NCI-H1092 treated with DMSO at 0.1 percent for 48 hours (cell line): Measurements from ENCODE around the gene TLE1.
A peak's percentile ranks its signal among the peaks of the same experiment; 100 is the strongest.

ENCODE experiments used
- DNase-seq: peaks from one replicate; lab custom pipeline; 2025; lab: John Stamatoyannopoulos, UW

Gene TLE1

GRCh38 chr9:81686614-81687520 is 2.5 kb downstream of the TLE1 start:
- peak; percentile 79 for DNase-seq

- no peak for DNase-seq
Measured at GRCh38 chr9:81685763-81686613, 3.4 kb downstream of the TLE1 start.

- DNase-seq, result no peak
Measured at GRCh38 chr9:81684635-81685034, 4.7 kb downstream of the TLE1 start.

GRCh38 chr9:81683704-81684103 is 5.6 kb downstream of the TLE1 start:
- no peak for DNase-seq

- DNase-seq, result peak; percentile 18
Measured at GRCh38 chr9:81683238-81683637, 6.1 kb downstream of the TLE1 start.

- DNase-seq, result no peak
Measured at GRCh38 chr9:81682797-81683196, 6.5 kb downstream of the TLE1 start.

GRCh38 chr9:81682177-81682576 is 7.2 kb downstream of the TLE1 start:
- DNase-seq, result no peak

DNA sequence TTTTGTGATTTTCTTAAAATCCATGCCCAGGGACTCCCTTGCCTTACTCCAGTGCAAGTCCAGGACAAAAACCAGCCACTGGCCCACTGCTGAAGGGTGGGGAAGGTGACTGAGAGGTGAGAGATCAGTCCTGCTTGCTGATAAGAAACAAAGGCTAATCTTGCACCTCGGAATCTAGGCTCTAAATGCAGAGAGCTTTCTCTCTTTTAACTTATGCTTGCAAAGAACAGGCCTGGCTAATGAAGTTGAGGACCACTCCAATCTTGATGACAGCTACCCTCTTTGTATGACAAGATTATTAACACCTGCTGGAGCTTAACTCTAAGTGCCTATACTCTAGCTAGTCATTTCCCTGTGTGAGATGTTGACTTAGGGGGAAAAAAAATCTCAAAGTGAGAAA is 8.8 kb downstream of the TLE1 start:
- no peak for DNase-seq

DNA sequence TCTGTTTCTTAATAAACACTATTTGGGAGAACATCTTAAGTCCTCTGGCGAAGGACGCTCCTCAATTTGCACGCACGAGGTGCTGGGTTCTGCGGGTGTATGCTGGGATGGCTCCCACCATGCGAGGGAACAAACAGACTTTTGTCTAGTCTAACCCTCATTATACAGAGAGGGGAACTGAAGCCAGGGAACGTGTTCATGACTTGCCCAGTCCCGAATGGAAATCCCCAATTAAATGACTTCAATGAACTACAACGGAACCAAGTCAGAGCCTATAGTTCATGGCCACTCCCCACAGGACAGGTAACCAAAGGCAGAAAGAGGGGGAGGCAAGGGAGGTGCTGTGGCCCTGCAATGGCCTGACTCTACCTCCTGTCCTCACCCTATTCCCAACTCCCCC is 9.3 kb downstream of the TLE1 start:
- DNase-seq, result no peak

GRCh38 chr9:81678088-81678487 is 11.3 kb downstream of the TLE1 start:
- DNase-seq, result no peak

GRCh38 chr9:81676395-81676794 is 13.0 kb downstream of the TLE1 start:
- DNase-seq, result no peak

DNA sequence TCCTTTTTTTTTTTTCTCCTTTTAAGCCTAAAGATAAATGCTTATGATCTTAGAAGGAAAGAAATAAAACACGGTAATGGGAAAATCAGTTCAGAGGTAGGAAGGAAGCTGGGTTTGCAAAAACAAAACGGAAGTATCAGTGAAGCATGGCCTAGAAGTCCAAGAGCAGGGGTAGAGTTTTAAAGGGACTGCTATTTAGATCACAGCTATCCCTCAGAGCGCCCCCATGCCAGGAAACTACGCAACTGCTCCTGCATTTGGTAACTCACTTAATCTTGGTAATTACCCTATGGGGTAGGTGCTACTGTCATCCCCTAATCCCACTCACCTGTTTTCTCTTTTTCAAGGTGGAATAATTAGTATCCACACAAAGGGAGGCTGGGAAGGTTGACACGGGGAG is 16.0 kb downstream of the TLE1 start:
- no peak for DNase-seq

GRCh38 chr9:81671880-81672280 is 17.5 kb downstream of the TLE1 start:
- DNase-seq, result peak; percentile 71

- DNase-seq, result no peak
Measured at GRCh38 chr9:81669866-81670265, 19.5 kb downstream of the TLE1 start.

DNA sequence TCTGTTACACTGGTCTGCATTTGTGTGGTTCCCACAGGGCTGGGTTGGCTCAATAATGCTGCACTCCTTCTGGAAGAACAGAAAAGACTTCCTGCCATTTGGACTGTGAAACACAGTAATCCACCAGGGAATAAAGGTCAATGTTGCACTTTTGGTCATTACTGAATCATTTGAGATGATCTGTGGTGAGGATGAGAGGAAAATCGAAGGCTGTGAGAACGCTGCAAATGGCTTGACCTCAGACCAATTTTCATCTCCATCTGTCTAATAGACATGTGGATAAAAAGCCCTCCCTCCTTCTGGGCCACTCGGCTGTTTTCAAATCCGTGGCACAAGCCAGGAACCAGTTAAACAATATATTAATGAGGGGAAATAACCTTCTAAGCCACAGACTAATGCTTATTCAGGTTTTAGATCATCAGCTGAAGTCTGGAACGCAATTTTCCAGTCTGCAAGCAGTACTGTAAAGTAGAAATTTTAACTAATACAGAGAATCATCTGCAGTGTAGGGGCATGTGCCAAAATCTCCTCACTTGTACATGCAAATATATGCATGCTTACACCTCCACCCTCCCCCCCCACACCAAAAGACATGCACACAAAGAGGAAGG is 20.2 kb downstream of the TLE1 start:
- peak; percentile 32 for DNase-seq

DNA sequence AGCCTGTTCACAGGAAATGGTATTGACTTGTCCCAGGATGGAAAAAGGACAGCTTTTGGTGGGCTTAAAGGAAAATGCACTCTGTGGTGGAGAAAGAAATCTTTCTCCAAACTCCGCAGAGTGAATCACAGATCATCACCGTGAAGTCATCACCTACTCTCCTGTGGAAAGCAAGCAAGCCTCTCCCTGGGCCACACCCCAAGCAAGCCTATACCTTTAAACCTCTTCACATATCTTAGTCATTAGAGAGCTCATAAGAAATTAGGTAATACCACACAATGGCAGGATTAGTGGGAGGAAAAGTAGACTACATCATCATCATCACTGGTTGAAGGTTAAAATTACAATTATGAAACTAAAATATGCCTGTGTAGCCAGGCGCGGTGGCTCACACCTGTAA is 23.2 kb downstream of the TLE1 start:
- no peak for DNase-seq

GRCh38 chr9:81665322-81665871 is 23.9 kb downstream of the TLE1 start:
- DNase-seq, result peak; percentile 78

DNA sequence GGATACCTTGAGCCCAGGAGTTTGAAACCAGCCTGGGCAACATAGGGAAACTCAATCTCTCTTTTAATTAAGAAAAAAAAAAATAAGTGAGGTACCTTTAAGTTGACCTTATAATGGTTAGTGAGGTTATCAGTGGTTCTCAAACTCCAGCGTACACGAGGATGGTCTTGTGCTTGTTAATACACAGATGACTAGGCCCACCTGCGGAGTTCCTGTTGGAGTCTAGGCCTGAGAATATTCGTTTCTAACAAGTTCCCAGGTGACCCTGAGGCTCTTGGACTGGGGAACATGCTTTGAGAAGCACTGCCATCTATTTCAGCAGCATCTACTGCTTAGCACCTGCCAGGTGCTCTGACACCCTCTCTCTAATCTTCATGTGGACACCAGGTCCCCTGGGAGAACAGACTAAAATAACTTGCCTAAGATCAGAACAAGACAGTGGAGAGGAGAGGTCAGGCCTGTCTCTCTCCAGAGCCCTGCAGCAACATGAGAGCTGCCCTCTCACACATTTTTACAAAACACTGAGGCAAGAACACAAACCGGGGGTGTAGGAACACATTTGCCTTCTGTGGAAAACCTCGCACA is 24.6 kb downstream of the TLE1 start:
- DNase-seq, result no peak

GRCh38 chr9:81661339-81661738 is 28.0 kb downstream of the TLE1 start:
- DNase-seq, result peak; percentile 89

DNA sequence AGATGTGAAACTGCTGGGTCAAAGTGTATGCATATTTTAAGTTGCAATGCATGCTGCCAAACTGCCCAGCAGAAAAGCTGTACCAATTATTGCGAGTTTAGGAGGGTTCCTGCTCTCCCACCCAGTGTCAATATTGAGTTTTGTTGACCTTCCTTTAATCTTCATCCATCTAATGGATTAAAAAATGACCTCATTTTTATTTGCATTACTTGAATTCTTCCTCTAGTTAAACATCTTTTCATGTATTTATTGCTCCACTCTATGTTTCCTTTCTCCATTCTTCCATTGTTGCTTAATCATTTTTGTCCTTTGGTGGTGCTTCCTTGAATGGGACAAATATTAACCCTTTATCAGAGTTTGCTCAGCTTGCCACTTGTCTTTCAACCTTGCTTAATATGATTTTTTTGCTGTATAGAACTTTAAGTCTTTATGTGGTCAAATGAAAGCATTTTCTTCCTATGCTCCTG is 32.4 kb downstream of the TLE1 start:
- no peak for DNase-seq

DNA sequence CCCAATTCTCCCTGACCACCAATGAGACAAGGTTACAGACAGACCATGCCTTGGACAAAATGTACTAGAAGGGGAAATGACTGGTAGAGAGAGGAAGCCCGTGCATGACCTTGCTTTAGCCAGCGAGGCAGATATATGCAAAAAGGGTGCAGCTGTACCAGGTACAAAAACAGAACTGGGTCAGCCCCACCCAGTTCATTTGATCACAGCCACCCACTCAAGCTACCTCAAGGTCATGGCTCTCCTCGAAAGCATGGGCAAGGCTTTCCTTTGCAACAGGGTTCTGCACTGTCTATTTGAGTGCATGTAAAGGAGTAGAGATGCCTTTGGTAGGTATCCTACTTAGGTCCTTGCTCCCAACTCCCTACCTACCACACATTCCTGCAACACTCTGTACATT is 33.3 kb downstream of the TLE1 start:
- DNase-seq, result no peak

GRCh38 chr9:81653240-81653639 is 36.1 kb downstream of the TLE1 start:
- DNase-seq, result no peak
